NT2/D1 (cell line): ENCODE measurements around the gene TBC1D17.

Source experiments
- DNase-seq: peaks from one replicate; pipeline ENCODE4 v3.0.0-alpha.2; 2011; ENCODE audit warnings: low read depth, low spot score
- H3K27me3 ChIP-seq: 2 replicates; pipeline ENCODE4 v1.6.0; 2011; ENCODE audit warnings: mild to moderate bottlenecking; ENCODE audit not compliant: insufficient read length, insufficient read depth
- H3K36me3 ChIP-seq: 2 replicates; pipeline ENCODE4 v1.6.1; 2011; ENCODE audit warnings: mild to moderate bottlenecking, low read length, mixed read lengths; ENCODE audit not compliant: insufficient read depth, insufficient read length
- H3K4me1 ChIP-seq: 2 replicates; pipeline ENCODE4 v1.5.1; 2011; ENCODE audit not compliant: insufficient read depth, insufficient read length
- H3K4me3 ChIP-seq: 2 replicates; pipeline ENCODE4 v1.5.1; 2011; ENCODE audit warnings: low read depth; ENCODE audit not compliant: insufficient read length
- H3K9ac ChIP-seq: 2 replicates; pipeline ENCODE4 v1.6.0; 2011; ENCODE audit warnings: low read depth; ENCODE audit not compliant: insufficient read length
- H3K9me3 ChIP-seq: 2 replicates; pipeline ENCODE4 v1.5.1; 2011; ENCODE audit warnings: mild to moderate bottlenecking, low read length; ENCODE audit not compliant: insufficient read depth
- SUZ12 ChIP-seq: IDR thresholded peaks from 2 replicates; pipeline ENCODE4 v1.6.1; 2011; ENCODE audit not compliant: insufficient read length, insufficient read depth; ENCODE audit errors: extremely low read depth
- YY1 ChIP-seq: IDR thresholded peaks from 2 replicates; pipeline ENCODE4 v1.6.1; 2011; ENCODE audit not compliant: insufficient read length, insufficient read depth
- ZNF274 ChIP-seq: IDR thresholded peaks from 2 replicates; pipeline ENCODE4 v1.6.1; 2011; ENCODE audit warnings: mild to moderate bottlenecking, low read depth, low read length

Gene TBC1D17

DNA sequence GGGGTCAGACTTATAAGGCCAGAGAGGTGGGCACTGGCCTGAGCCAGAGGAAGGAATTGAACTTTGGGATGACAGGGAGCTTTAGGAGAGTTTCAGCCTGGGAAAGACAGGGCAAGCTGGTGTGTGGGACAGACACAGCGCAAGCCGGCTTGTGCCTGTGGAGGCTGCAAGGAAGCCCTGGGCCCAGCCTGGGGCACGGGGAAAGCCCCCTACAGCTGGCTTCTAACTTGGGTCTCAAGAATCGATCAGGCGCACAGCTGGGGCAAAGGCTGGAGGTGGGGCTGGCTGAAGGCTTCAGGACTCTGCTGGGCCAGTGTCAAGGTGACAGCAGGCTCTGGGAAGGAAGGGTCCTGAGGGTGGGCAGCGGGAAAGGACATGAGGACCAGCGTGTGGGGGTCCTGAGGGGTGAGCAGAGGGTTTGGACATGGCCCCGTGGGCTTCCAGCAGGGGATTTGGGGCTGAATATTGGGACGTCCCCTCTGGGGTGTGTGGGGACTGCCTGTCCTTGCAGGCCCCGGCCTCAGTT lies 23.6 kb upstream of the TBC1D17 start:
- peaks cover 74% of the 10 kb centered on the region for H3K36me3 ChIP-seq
- H3K9me3 ChIP-seq = no peaks in the 10 kb centered on the region
- no peak for TF ChIP-seq SUZ12
- TF ChIP-seq YY1 = no peak
- TF ChIP-seq ZNF274 = no peak
- no peak overlapping the region for H3K4me3 ChIP-seq
- H3K4me1 ChIP-seq = peaks cover 17% of the 10 kb centered on the region
- no peaks in the 10 kb centered on the region for H3K27me3 ChIP-seq
- DNase-seq = no peak
- H3K9ac ChIP-seq = peak overlapping the region; percentile 42

DNA sequence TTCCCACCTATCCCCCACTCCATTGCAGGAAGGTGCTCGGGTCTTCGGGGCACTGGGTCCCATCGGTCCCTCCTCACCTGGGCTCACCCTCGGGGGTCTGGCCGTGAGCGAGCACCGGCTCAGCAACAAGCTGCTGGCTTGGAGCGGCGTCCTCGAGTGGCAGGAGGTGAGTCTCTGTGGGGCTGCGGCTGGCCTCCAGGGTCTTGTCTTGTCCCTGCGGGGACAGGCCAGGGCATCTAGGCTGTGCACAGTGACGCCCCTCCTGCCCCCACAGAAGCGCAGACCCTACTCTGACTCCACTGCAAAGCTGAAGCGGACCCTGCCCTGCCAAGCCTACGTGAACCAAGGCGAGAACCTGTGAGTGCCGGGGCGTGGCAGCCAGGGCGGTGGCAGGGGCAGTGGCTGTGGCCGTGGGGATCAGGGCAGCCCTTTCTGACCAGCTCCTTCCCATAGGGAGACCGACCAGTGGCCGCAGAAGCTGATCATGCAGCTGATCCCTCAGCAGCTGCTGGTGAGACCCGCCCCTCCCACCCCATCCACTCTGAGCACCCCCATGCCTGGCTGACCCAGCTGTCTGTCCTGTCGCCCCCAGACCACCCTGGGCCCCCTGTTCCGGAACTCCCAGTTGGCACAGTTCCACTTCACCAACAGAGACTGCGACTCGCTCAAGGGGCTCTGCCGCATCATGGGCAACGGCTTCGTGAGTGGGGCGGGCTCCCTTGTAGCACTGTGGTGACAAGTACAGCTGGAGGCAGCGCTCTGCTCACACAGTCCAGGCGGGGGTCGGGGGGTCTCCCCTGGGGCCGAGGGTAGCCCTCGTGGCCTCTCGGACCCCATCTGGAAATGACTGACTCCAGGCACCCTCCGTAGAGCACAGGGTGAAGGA lies 22.9 kb upstream of the TBC1D17 start:
- Histone ChIP-seq H3K27me3 (no peaks in the 10 kb centered on the region), H3K9ac (peak overlapping the region; percentile 42), H3K9me3 (no peaks in the 10 kb centered on the region), H3K4me1 (peaks cover 14% of the 10 kb centered on the region), H3K4me3 (no peak overlapping the region), H3K36me3 (peaks cover 72% of the 10 kb centered on the region)
- DNase-seq = no peak
- TF ChIP-seq YY1 (no peak), SUZ12 (no peak), ZNF274 (no peak)

DNA sequence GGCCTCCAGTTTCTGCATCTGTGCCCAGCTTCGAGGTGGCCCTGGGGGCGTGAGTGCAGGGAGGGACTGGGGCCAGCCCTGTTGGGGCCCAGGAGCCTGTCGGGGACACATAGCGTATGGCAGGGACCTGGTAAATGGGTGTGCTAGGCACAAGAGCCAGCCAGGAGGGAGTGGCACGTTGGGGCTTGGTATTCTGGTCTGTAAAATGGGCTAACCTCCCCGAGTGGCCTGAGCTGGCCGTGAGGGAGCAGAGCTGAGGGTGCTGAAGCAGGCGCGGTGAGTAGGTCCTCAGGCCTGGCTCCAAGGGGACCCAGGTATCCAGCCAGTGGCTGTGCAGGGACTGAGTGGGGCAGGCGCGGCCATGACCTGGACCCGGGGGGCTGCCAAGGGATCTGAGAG lies 22.2 kb upstream of the TBC1D17 start:
- Histone ChIP-seq H3K4me3 (no peak overlapping the region), H3K4me1 (peaks cover 19% of the 10 kb centered on the region), H3K9me3 (no peaks in the 10 kb centered on the region), H3K9ac (no peak overlapping the region), H3K36me3 (peaks cover 72% of the 10 kb centered on the region), H3K27me3 (no peaks in the 10 kb centered on the region)
- DNase-seq = no peak
- no peak for TF ChIP-seq ZNF274
- no peak for TF ChIP-seq YY1
- TF ChIP-seq SUZ12 = no peak

DNA sequence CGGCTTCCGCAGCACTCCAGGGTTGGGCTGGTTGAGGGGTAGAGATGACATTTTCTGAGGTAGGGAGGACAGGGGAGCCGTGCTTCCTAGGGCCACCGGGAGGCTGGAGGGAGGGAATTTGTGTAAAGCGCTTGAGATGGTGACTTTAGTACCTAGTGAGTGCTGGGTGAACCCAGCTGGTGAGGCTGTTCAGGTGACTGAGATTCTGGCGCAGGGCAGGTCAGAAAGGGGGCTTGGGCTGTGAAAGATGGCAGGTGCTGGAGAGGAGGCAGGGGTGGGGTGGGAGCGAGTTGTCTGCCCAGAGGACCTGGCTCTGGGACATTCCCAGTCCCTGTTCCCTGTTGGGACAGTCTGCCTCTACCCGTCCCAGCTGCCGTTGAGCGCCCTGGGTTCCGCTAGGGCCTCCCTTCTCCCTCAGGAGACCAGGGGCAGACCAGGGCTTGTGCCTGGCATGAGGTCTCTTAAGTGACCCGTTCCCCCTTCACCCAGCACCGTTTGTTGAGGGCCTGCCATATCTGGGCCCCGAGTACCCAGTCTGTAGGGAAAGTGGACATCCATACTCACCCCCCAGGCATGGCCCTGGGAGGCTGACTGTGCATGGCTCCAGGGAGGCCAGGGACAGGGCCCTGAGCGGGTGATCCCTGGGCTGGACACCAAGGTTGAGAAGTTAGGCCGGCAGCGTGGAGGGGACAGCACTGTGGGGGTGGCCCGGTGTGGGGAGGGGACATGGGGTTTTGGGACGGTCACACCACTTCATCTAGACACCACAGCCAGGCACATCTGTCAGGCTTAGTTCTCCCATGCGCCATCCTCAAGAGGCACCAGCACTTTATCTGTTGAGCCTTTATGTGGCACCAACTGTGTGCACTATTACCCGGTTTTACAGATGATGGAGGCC lies 21.6 kb upstream of the TBC1D17 start:
- no peak overlapping the region for H3K4me3 ChIP-seq
- no peak overlapping the region for H3K9ac ChIP-seq
- H3K36me3 ChIP-seq = peaks cover 78% of the 10 kb centered on the region
- TF ChIP-seq YY1 (no peak), ZNF274 (no peak), SUZ12 (no peak)
- no peaks in the 10 kb centered on the region for H3K9me3 ChIP-seq
- no peaks in the 10 kb centered on the region for H3K27me3 ChIP-seq
- no peak for DNase-seq
- H3K4me1 ChIP-seq = peaks cover 23% of the 10 kb centered on the region

DNA sequence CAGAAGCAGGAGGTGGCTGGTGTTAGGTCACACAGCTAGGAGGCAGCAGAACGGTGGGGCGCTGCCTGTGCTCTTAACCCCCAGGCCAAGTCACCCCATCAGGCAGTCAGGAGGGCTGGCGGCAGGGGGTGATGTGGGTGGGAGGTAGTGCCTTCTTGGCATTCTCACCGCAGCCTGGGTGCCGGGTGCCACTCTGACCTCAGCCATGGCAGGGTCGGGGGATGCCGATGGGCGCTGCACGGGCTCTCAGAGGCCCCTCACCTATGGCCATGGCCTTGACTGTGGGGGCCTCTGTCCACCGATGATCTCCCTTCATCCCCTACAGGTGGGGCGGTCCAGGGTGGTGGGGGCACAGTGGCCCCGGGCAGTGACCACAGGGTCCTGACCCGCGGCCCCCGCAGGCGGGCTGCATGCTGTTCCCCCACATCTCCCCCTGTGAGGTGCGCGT lies 20.9 kb upstream of the TBC1D17 start:
- no peaks in the 10 kb centered on the region for H3K27me3 ChIP-seq
- no peak overlapping the region for H3K4me3 ChIP-seq
- peaks cover 24% of the 10 kb centered on the region for H3K4me1 ChIP-seq
- no peak for DNase-seq
- H3K9me3 ChIP-seq = no peaks in the 10 kb centered on the region
- H3K9ac ChIP-seq = no peak overlapping the region
- peaks cover 83% of the 10 kb centered on the region for H3K36me3 ChIP-seq
- TF ChIP-seq SUZ12 (no peak), ZNF274 (no peak), YY1 (no peak)

DNA sequence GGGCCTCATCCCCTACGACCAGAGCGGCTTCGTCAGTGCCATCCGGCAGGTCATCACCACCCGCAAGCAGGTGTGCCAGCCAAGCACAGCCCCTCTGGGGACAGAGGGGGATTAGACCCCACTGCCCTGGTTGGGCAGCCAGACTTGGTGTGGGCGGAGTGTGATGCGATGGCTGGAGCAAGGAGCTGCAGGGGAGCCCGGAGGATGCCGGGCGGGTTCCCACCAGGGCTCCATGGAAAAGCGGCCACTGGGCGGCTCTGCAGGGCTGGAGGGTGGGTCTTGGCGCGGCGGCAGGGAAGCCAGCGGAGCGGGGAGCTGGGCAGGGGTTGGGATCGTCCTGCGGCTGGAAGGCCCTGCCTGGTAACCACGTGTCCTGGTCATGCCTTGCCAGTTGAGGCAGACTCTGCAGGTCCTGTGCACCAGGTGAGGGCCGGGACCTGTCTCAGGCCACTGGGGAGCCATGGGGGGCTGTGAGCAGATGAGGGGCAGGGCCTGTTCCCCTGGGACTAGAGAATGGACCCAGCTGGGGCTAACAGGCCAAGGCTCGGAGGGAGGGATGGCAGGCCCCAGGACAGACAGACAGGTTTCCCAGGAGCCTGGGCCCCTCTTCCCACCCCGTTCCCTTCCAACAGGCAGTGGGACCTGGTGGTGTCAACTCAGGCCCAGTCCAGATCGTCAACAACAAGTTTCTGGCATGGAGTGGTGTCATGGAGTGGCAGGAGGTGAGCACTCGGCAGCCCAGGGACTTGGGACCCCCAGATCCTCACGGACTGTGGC lies 20.3 kb upstream of the TBC1D17 start:
- TF ChIP-seq YY1 (no peak), ZNF274 (no peak), SUZ12 (no peak)
- no peak for DNase-seq
- Histone ChIP-seq H3K4me3 (no peak overlapping the region), H3K4me1 (peaks cover 25% of the 10 kb centered on the region), H3K36me3 (peaks cover 86% of the 10 kb centered on the region), H3K9ac (no peak overlapping the region), H3K9me3 (no peaks in the 10 kb centered on the region), H3K27me3 (no peaks in the 10 kb centered on the region)

DNA sequence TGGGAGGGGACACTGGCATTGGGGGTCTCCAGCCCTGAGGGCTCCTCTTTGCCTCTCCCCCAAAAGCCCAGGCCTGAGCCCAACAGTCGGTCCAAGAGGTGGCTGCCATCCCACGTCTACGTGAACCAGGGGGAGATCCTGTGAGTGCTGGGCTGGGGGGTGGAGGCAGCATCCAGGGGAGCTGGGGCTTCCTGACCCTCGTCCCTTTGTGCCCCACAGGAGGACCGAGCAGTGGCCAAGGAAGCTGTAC lies 19.7 kb upstream of the TBC1D17 start:
- TF ChIP-seq YY1 = no peak
- TF ChIP-seq SUZ12 = no peak
- no peak for TF ChIP-seq ZNF274
- DNase-seq = no peak
- Histone ChIP-seq H3K27me3 (no peaks in the 10 kb centered on the region), H3K4me1 (peaks cover 22% of the 10 kb centered on the region), H3K36me3 (peaks cover 86% of the 10 kb centered on the region), H3K4me3 (no peak overlapping the region), H3K9ac (no peak overlapping the region), H3K9me3 (no peaks in the 10 kb centered on the region)
